WTC11 (cell line): ENCODE data around the gene SF3B2. TPM values are rescaled to one million over a fixed set of nuclear protein-coding genes. Genes with fewer than 3 reads are reported as not detected.

ENCODE experiments used
- ATAC-seq: fragments of 200-7000 bp; cut with Tn5 transposase; 2 replicates; pipeline ENCODE4 v1.10.0; 2021; ENCODE audit warnings: mild to moderate bottlenecking, moderate library complexity
- CTCF ChIA-PET: fragments of 300-600 bp; sonication (Branson Sonifier 250); formaldehyde crosslinking; loops from one replicate; lab custom pipeline; 2021; ENCODE audit warnings: antibody characterized with exemption; lab: Charles Lee
- POLR2A ChIA-PET: fragments of 350-600 bp; sonication (Branson Sonifier 250); formaldehyde crosslinking; loops from one replicate; lab custom pipeline; 2021; ENCODE audit warnings: antibody characterized with exemption; lab: Charles Lee
- DNase-seq: peaks from one replicate; pipeline ENCODE4 v3.0.0; 2021; ENCODE audit warnings: low spot score
- H3K27ac Mint-ChIP-seq: 2 replicates; pipeline ENCODE4 v1.8.0; 2021; ENCODE audit warnings: mixed read lengths
- H3K27me3 Mint-ChIP-seq: 2 replicates; pipeline ENCODE4 v1.8.0; 2021; ENCODE audit warnings: low read depth, mild to moderate bottlenecking, moderate library complexity, mixed read lengths
- H3K36me3 Mint-ChIP-seq: 2 replicates; pipeline ENCODE4 v1.8.0; 2021; ENCODE audit warnings: mixed read lengths
- H3K4me1 Mint-ChIP-seq: 2 replicates; pipeline ENCODE4 v1.8.0; 2022; ENCODE audit warnings: mixed read lengths
- H3K4me3 Mint-ChIP-seq: 2 replicates; pipeline ENCODE4 v1.8.0; 2021; ENCODE audit warnings: mild to moderate bottlenecking, moderate library complexity, mixed read lengths
- H3K9me3 Mint-ChIP-seq: 2 replicates; pipeline ENCODE4 v1.8.0; 2021; ENCODE audit warnings: mixed read lengths
- AFF4 ChIP-seq: sonication (generic); formaldehyde crosslinking; IDR thresholded peaks from 2 replicates; pipeline ENCODE4 v1.8.1; 2023; ENCODE audit warnings: mild to moderate bottlenecking, missing genetic modification reagents, borderline replicate concordance
- ATF1 ChIP-seq: sonication (generic); formaldehyde crosslinking; IDR thresholded peaks from 2 replicates; pipeline ENCODE4 v1.8.1; 2023; ENCODE audit warnings: mild to moderate bottlenecking, moderate library complexity, missing genetic modification reagents
- CTCF ChIP-seq: fragments of 200-600 bp; IDR thresholded peaks from 2 replicates; pipeline ENCODE4 v1.8.0; 2022; ENCODE audit warnings: antibody characterized with exemption
- E2F1 ChIP-seq: sonication (generic); formaldehyde crosslinking; IDR thresholded peaks from 2 replicates; pipeline ENCODE4 v1.8.0; 2022; ENCODE audit warnings: mild to moderate bottlenecking, missing genetic modification reagents
- OVOL2 ChIP-seq: fragments of 250-450 bp; sonication (Bioruptor Pico); IDR thresholded peaks from 2 replicates; pipeline ENCODE4 v1.9.0; 2021; ENCODE audit warnings: mild to moderate bottlenecking, borderline replicate concordance
- PRRX2 ChIP-seq: fragments of 250-450 bp; sonication (Bioruptor Pico); IDR thresholded peaks from 2 replicates; pipeline ENCODE4 v1.8.0; 2021; ENCODE audit warnings: mild to moderate bottlenecking
- SP1 ChIP-seq: sonication (generic); formaldehyde crosslinking; conservative IDR thresholded peaks from 2 replicates; pipeline ENCODE4 v1.8.1; 2022; ENCODE audit warnings: missing genetic modification reagents
- ZBTB21 ChIP-seq: sonication (generic); formaldehyde crosslinking; IDR thresholded peaks from 2 replicates; pipeline ENCODE4 v1.8.1; 2023; ENCODE audit warnings: mild to moderate bottlenecking, missing genetic modification reagents, borderline replicate concordance
- ZMAT4 ChIP-seq: fragments of 250-450 bp; sonication (Bioruptor Pico); IDR thresholded peaks from 2 replicates; pipeline ENCODE4 v1.9.0; 2021; ENCODE audit warnings: mild to moderate bottlenecking
- ZNF219 ChIP-seq: sonication (generic); formaldehyde crosslinking; IDR thresholded peaks from 2 replicates; pipeline ENCODE4 v1.8.0; 2023; ENCODE audit warnings: missing genetic modification reagents, mild to moderate bottlenecking, borderline replicate concordance
- ZSCAN18 ChIP-seq: fragments of 250-450 bp; sonication (Bioruptor Pico); IDR thresholded peaks from 2 replicates; pipeline ENCODE4 v2.1.2; 2022; ENCODE audit warnings: mild to moderate bottlenecking, moderate library complexity
- total RNA-seq: library from RNA; stranded (reverse); gene quantifications from 3 replicates; pipeline ENCODE4 v1.2.3, GENCODE V29; 2021
- TF ChIP-seq, protein P1 (sequence below): sonication (generic); formaldehyde crosslinking; IDR thresholded peaks from 2 replicates; pipeline ENCODE4 v1.8.0; 2023; ENCODE audit warnings: mild to moderate bottlenecking, missing genetic modification reagents
- TF ChIP-seq, protein P2 (sequence below): fragments of 250-450 bp; sonication (Bioruptor Pico); conservative IDR thresholded peaks from 2 replicates; pipeline ENCODE4 v1.9.0; 2021; ENCODE audit warnings: mild to moderate bottlenecking
- TF ChIP-seq, protein P3 (sequence below): sonication (generic); formaldehyde crosslinking; conservative IDR thresholded peaks from 2 replicates; pipeline ENCODE4 v1.8.1; 2022; ENCODE audit warnings: mild to moderate bottlenecking, missing genetic modification reagents
- TF ChIP-seq, protein P4 (sequence below): sonication (generic); formaldehyde crosslinking; IDR thresholded peaks from 2 replicates; pipeline ENCODE4 v1.8.1; 2022; ENCODE audit warnings: missing genetic modification reagents, borderline replicate concordance

Gene SF3B2
- total RNA-seq, 1 experiment from 2014 or later, result 295 TPM

GRCh38 chr11:66006891-66007176 lies 45.3 kb upstream of the SF3B2 start:
- ChIA-PET CTCF (interaction anchor here (0.6 to 1.7 kb wide), 4 partner anchors 15 to 227 kb away, joined by 4 to 5 read pairs (median 4); no protein-coding TSS in a partner anchor), POLR2A (interaction anchor here (0.6 kb wide), 1 partner anchor 17 kb away, joined by 7 read pairs; no protein-coding TSS in a partner anchor)
- no peak for TF ChIP-seq OVOL2
- no peak for TF ChIP-seq PRRX2 (CRISPR knock-in tag)
- no peak for TF ChIP-seq CTCF
- TF ChIP-seq E2F1 (CRISPR knock-in tag), result no peak
- TF ChIP-seq, protein P1, sequence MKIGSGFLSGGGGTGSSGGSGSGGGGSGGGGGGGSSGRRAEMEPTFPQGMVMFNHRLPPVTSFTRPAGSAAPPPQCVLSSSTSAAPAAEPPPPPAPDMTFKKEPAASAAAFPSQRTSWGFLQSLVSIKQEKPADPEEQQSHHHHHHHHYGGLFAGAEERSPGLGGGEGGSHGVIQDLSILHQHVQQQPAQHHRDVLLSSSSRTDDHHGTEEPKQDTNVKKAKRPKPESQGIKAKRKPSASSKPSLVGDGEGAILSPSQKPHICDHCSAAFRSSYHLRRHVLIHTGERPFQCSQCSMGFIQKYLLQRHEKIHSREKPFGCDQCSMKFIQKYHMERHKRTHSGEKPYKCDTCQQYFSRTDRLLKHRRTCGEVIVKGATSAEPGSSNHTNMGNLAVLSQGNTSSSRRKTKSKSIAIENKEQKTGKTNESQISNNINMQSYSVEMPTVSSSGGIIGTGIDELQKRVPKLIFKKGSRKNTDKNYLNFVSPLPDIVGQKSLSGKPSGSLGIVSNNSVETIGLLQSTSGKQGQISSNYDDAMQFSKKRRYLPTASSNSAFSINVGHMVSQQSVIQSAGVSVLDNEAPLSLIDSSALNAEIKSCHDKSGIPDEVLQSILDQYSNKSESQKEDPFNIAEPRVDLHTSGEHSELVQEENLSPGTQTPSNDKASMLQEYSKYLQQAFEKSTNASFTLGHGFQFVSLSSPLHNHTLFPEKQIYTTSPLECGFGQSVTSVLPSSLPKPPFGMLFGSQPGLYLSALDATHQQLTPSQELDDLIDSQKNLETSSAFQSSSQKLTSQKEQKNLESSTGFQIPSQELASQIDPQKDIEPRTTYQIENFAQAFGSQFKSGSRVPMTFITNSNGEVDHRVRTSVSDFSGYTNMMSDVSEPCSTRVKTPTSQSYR (CRISPR knock-in tag), result no peak
- no peak for TF ChIP-seq ZMAT4
- TF ChIP-seq AFF4 (CRISPR knock-in tag), result no peak
- no peak for TF ChIP-seq ZNF219 (CRISPR knock-in tag)
- no peak for TF ChIP-seq ZBTB21 (CRISPR knock-in tag)
- TF ChIP-seq, protein P2, sequence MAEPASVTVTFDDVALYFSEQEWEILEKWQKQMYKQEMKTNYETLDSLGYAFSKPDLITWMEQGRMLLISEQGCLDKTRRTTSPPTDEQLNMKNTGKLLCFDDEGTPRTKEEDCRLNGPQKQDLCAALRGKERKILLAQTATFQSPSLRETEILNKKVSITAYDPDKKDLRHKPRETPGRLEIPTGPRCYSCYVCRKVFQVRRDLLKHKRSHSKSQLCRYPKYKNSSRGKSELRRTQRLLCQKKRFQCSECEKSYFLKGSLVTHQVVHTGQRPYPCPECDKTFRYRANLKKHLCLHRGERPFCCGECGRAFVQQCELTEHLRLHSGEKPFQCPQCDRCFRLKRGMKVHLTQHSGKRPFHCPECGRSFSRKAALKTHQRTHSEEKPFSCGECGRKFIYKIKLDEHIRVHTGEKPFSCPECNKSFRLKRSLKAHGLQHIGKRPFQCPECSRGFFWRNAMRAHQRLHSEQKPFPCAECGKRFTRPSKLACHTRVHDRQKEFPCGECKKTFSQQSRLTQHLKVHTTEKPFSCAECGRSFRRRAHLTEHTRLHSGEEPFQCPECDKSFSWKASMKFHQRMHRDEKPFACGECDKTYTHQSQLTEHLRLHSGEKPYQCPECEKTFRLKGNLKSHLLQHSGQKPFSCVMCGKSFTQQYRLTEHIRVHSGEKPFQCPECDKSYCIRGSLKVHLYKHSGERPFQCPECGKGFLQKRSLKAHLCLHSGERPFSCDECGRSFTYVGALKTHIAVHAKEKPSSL (CRISPR knock-in tag), result no peak
- TF ChIP-seq, protein P3, sequence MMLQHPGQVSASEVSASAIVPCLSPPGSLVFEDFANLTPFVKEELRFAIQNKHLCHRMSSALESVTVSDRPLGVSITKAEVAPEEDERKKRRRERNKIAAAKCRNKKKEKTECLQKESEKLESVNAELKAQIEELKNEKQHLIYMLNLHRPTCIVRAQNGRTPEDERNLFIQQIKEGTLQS (CRISPR knock-in tag), result no peak
- TF ChIP-seq, protein P4, sequence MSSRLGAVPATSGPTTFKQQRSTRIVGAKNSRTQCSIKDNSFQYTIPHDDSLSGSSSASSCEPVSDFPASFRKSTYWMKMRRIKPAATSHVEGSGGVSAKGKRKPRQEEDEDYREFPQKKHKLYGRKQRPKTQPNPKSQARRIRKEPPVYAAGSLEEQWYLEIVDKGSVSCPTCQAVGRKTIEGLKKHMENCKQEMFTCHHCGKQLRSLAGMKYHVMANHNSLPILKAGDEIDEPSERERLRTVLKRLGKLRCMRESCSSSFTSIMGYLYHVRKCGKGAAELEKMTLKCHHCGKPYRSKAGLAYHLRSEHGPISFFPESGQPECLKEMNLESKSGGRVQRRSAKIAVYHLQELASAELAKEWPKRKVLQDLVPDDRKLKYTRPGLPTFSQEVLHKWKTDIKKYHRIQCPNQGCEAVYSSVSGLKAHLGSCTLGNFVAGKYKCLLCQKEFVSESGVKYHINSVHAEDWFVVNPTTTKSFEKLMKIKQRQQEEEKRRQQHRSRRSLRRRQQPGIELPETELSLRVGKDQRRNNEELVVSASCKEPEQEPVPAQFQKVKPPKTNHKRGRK (CRISPR knock-in tag), result no peak
- TF ChIP-seq SP1 (CRISPR knock-in tag), result no peak
- TF ChIP-seq ZSCAN18 (CRISPR knock-in tag), result no peak
- TF ChIP-seq ATF1 (CRISPR knock-in tag), result no peak
- Mint-ChIP-seq H3K4me1 (peaks cover 17% of the 10 kb centered on the region), H3K27ac (peak overlapping the region; percentile 68), H3K36me3 (peaks cover 16% of the 10 kb centered on the region), H3K4me3 (no peak overlapping the region), H3K9me3 (no peaks in the 10 kb centered on the region), H3K27me3 (peaks cover 16% of the 10 kb centered on the region)
- no peak for DNase-seq
- ATAC-seq, result no peak
